Measurements from ENCODE around the gene LY6G5C. TPM values are rescaled to one million over a fixed set of nuclear protein-coding genes. Genes with fewer than 3 reads are reported as not detected.
A peak's percentile ranks its signal among the peaks of the same experiment; 100 is the strongest.

Gene LY6G5C
- total RNA-seq, 2 donors from 2014 or later: 1.2 to 4.9 TPM

GRCh38 chr6:31676322-31676903 lies 4.5 kb downstream of the LY6G5C start:
- Histone ChIP-seq H3K4me3 (no peak overlapping the region), H3K27ac (no peak overlapping the region), H3K36me3 (peaks cover 20% of the 10 kb centered on the region), H3K27me3 (no peaks in the 10 kb centered on the region), H3K9me3 (no peaks in the 10 kb centered on the region), H3K4me1 (peaks cover 0 to 11% of the 10 kb centered on the region in 2 donors)
- DNase-seq (ENCODE audit: low spot score): no peak
- TF ChIP-seq CTCF (IDR thresholded peaks at IDR 0.05): no peak

DNA sequence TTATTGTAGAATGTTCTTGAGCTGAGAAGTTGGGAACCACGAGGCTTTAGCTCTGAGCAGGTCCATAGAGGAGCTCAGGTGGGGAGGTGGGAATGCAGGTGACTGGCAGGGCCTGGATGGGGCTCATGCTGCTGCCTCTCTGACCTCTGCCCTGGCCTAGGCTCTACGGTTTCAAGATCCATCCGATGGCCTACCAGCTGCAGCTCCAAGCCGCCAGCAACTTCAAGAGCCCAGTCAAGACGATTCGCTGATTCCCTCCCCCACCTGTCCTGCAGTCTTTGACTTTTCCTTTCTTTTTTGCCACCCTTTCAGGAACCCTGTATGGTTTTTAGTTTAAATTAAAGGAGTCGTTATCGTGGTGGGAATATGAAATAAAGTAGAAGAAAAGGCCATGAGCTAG lies 11.2 kb downstream of the LY6G5C start, which contains the start of gene LY6G5B:
TSS of gene LY6G5B (plus strand) at position 301 of the 400 bp plus-strand sequence. CDS start 975 bp downstream, outside the sequence.
- no peak for TF ChIP-seq CTCF (IDR thresholded peaks at IDR 0.05)
- Histone ChIP-seq H3K4me3 (no peak within 1 kb of the TSS), H3K4me1 (peaks cover 0 to 17% of the 10 kb centered on the region in 2 donors), H3K36me3 (peaks cover 65% of the 10 kb centered on the region), H3K9me3 (no peaks in the 10 kb centered on the region), H3K27ac (no peak within 1 kb of the TSS), H3K27me3 (no peaks in the 10 kb centered on the region)
- DNase-seq (ENCODE audit: low spot score): no peak

DNA sequence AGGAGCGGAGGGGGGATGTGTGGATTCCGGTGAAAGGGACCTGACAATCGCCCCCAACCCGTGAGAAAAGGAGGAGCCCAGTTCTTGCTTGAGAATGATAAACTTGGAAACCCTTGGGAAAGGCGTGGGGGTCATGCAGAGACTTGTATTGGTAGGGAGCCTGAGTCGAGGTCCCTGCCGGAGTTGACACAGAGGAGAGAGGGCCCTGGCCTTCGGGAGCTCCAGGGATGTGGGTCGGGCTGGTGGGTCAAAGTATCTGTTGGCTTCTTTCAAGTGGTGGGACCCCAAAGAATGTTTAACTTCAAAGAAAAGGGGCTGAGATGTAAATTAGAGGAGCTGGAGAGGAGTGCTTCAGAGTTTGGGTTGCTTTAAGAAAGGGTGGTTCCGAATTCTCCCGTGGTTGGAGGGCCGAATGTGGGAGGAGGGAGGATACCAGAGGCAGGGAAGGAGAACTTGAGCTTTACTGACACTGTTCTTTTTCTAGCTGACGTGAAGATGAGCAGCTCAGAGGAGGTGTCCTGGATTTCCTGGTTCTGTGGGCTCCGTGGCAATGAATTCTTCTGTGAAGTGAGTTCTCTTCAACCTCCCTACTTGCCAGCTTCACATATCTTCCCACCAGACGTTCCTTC lies 14.4 kb downstream of the LY6G5C start:
- no peak for DNase-seq (ENCODE audit: low spot score)
- Histone ChIP-seq H3K4me3 (peak overlapping the region; percentile 84 to 92), H3K27me3 (no peaks in the 10 kb centered on the region), H3K27ac (peak overlapping the region; percentile 89 to 97), H3K36me3 (peaks cover 55% of the 10 kb centered on the region), H3K4me1 (peaks cover 0 to 41% of the 10 kb centered on the region in 2 donors), H3K9me3 (no peaks in the 10 kb centered on the region)
- TF ChIP-seq CTCF (IDR thresholded peaks at IDR 0.05): no peak

- peaks cover 48% of the 10 kb centered on the region for H3K36me3 ChIP-seq
- no peaks in the 10 kb centered on the region for H3K9me3 ChIP-seq
- H3K4me3 ChIP-seq: peak within 1 kb of the TSS; percentile 84 to 92
- peak within 1 kb of the TSS; percentile 89 to 97 for H3K27ac ChIP-seq
- no peaks in the 10 kb centered on the region for H3K27me3 ChIP-seq
- TF ChIP-seq CTCF (IDR thresholded peaks at IDR 0.05): no peak
- peak; percentile 99 for DNase-seq (ENCODE audit: low spot score)
- H3K4me1 ChIP-seq: peaks cover 0 to 48% of the 10 kb centered on the region in 2 donors
These were observed 15.1 kb downstream of the LY6G5C start, which contains the start of gene CSNK2B for GRCh38 chr6:31665501-31666336. Gene CSNK2B (plus strand): TSS chr6:31666080. CDS start chr6:31666832, 752 bp downstream.

DNA sequence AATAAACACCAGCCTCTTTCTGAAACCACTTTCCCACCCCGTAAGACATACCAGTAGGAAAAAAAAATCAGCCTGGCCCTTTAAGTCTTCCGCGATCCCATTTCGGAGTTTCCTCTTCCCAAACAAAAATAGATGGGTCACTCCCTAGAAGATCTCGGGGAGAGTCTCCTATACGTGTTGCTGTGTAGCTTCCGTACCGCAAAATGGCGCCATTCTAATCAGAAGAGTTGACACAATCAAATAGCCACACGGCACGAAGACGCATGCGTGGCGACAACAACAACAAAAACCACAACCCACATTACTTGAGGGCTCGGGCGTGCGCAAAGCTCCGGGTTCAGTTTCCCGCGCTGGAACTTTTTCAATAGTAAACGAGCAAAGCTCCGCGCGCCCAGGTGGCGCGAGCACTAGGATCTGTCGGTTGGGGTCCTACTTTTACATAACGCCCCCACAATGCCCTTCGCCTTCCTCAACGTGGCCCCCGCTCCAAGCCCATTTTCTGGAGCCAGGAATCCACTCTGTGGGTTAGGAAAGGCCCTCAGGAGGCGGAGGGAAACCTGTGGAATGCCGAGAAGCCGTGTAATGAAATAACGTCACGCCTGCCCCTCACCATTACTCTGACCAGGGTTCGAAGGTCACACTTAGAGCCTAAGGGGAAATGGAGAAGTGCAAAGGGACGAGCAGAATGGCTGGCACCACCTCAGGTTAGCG lies 15.9 kb downstream of the LY6G5C start, which contains the start of gene GPANK1:
TSS of gene GPANK1 (minus strand) at position 208 of the 711 bp plus-strand sequence. CDS start 519 bp downstream, outside the sequence.
- no peak for TF ChIP-seq CTCF (IDR thresholded peaks at IDR 0.05)
- Histone ChIP-seq H3K27ac (peak within 1 kb of the TSS; percentile 89 to 97), H3K27me3 (no peaks in the 10 kb centered on the region), H3K4me1 (peaks cover 0 to 50% of the 10 kb centered on the region in 2 donors), H3K4me3 (peak within 1 kb of the TSS; percentile 84 to 92), H3K36me3 (peaks cover 40% of the 10 kb centered on the region), H3K9me3 (no peaks in the 10 kb centered on the region)
- DNase-seq (ENCODE audit: low spot score): peak; percentile 96

All from right atrium auricular region (tissue), 2 donors.